ENCODE measurements around the gene BRD1. TPM values are rescaled to one million over a fixed set of nuclear protein-coding genes. Genes with fewer than 3 reads are reported as not detected.
A peak's percentile ranks its signal among the peaks of the same experiment; 100 is the strongest.

BRD1 gene
- total and polyA plus RNA-seq, 9 of the 15 experiments (the other 6 are each of a cell fraction or from before 2014, with no cell fraction given), result 0.42 to 17.6 (median 5.5) TPM

- TF ChIP-seq NR0B1 (IDR thresholded peaks at IDR 0.05; ENCODE audit: partially characterized antibody) (no peak), POU5F1 (IDR thresholded peaks at IDR 0.05; ENCODE audit: borderline replicate concordance, low read depth, low read length, partially characterized antibody) (no peak), FOXM1 (IDR thresholded peaks at IDR 0.05; ENCODE audit: low read depth) (0 out of 2 replicates have a peak, but pooled peaks have one; percentile 8), FOXM1 (CRISPR knock-in tag; IDR thresholded peaks at IDR 0.05; ENCODE audit: low read depth) (no peak), CCAR2 (IDR thresholded peaks at IDR 0.05; ENCODE audit: low read depth, low read length) (no peak), ETS1 (conservative IDR thresholded peaks at IDR 0.05; ENCODE audit: control insufficient read depth, low read depth, low read length) (no peak), CBX1 (IDR thresholded peaks at IDR 0.05; ENCODE audit: low read depth) (no peak), CBX2 (IDR thresholded peaks at IDR 0.05; ENCODE audit: insufficient read depth, low read length, poor library complexity, severe bottlenecking) (no peak), SAFB (IDR thresholded peaks at IDR 0.05; ENCODE audit: borderline replicate concordance, low read depth, low read length) (no peak), CUX1 (CRISPR knock-in tag; IDR thresholded peaks at IDR 0.05) (no peak), MED1 (CRISPR knock-in tag; IDR thresholded peaks at IDR 0.05; ENCODE audit: borderline replicate concordance) (no peak), KLF16 (IDR thresholded peaks at IDR 0.05) (no peak), NR3C1 (CRISPR knock-in tag; IDR thresholded peaks at IDR 0.05) (no peak), CHCHD3 (CRISPR knock-in tag; IDR thresholded peaks at IDR 0.05) (no peak), IRF1 (CRISPR knock-in tag; IDR thresholded peaks at IDR 0.05; ENCODE audit: borderline replicate concordance) (no peak), E2F3 (CRISPR knock-in tag; IDR thresholded peaks at IDR 0.05) (no peak)
Observed at GRCh38 chr22:49807780-49808708, 19.6 kb downstream of the BRD1 start (continued).

Data from K562 (cell line).